Liver (tissue), 9 donors: ENCODE data around the gene APOBEC3A. TPM values are rescaled to one million over a fixed set of nuclear protein-coding genes. Genes with fewer than 3 reads are reported as not detected.
A peak's percentile ranks its signal among the peaks of the same experiment; 100 is the strongest.

Experiments
- DNase-seq: peaks from one replicate; pipeline ENCODE4 v3.0.0-alpha.2; 2017; ENCODE audit warnings: low spot score
- H3K27ac ChIP-seq, 2 donors: one replicate each; pipeline ENCODE4 v1.7.0; 2013; ENCODE audit warnings: inconsistent platforms in 2 of 2, low read length in 2 of 2, control low read depth in 1 of 2, low read depth in 1 of 2, mild to moderate bottlenecking in 1 of 2
- H3K27me3 ChIP-seq, 4 donors: one replicate each; pipeline versions ENCODE4 v1.6.1 to v1.7.0; 2013; ENCODE audit warnings: low read length in 3 of 4, inconsistent platforms in 1 of 4, mild to moderate bottlenecking in 1 of 4, moderate library complexity in 1 of 4; ENCODE audit not compliant: control insufficient read depth in 4 of 4, insufficient read depth in 4 of 4
- H3K36me3 ChIP-seq, 4 donors: one replicate each; pipeline versions ENCODE4 v1.6.1 to v1.7.0; 2013; ENCODE audit warnings: low read length in 3 of 4, mild to moderate bottlenecking in 3 of 4, low read depth in 1 of 4, moderate library complexity in 1 of 4; ENCODE audit not compliant: control insufficient read depth in 4 of 4, insufficient read depth in 3 of 4
- H3K4me1 ChIP-seq, 4 donors: one replicate each; pipeline versions ENCODE4 v1.6.1 to v1.7.0; 2013; ENCODE audit warnings: low read length in 3 of 4, mild to moderate bottlenecking in 3 of 4, moderate library complexity in 1 of 4; ENCODE audit not compliant: control insufficient read depth in 4 of 4, insufficient read depth in 4 of 4
- H3K4me3 ChIP-seq, 3 donors: one replicate each; pipeline versions ENCODE4 v1.6.1 to v1.7.0; 2013; ENCODE audit warnings: low read length in 3 of 3, control low read depth in 1 of 3, low read depth in 1 of 3, mild to moderate bottlenecking in 1 of 3
- H3K9ac ChIP-seq, 2 donors: one replicate each; pipeline ENCODE4 v1.7.0; 2013; ENCODE audit warnings: low read length in 2 of 2, mild to moderate bottlenecking in 2 of 2, moderate library complexity in 2 of 2, control low read depth in 1 of 2, low read depth in 1 of 2
- H3K9me3 ChIP-seq, 4 donors: one replicate each; pipeline versions ENCODE4 v1.6.1 to v1.7.0; 2013; ENCODE audit warnings: low read length in 3 of 4; ENCODE audit not compliant: control insufficient read depth in 4 of 4
- EGR1 ChIP-seq, 2 donors: IDR thresholded peaks; 2 replicates each; pipeline ENCODE4 v1.6.1; 2016 to 2018; ENCODE audit warnings: antibody characterized with exemption in 2 of 2, low read depth in 2 of 2
- FOXA1 ChIP-seq: IDR thresholded peaks from 2 replicates; pipeline ENCODE4 v1.6.1; 2016; ENCODE audit warnings: antibody characterized with exemption
- FOXA2 ChIP-seq: IDR thresholded peaks from 2 replicates; pipeline ENCODE4 v1.6.1; 2016; ENCODE audit warnings: antibody characterized with exemption
- HNF4G ChIP-seq: IDR thresholded peaks from 2 replicates; pipeline ENCODE4 v1.6.1; 2016; ENCODE audit warnings: antibody characterized with exemption
- JUND ChIP-seq, 2 donors: IDR thresholded peaks; 2 replicates each; pipeline ENCODE4 v1.6.1; 2016; ENCODE audit warnings: antibody characterized with exemption in 2 of 2
- NR2F2 ChIP-seq: IDR thresholded peaks from 2 replicates; pipeline ENCODE4 v1.6.1; 2016; ENCODE audit warnings: antibody characterized with exemption
- RAD21 ChIP-seq, 2 donors: IDR thresholded peaks; 2 replicates each; pipeline ENCODE4 v1.6.1; 2016; ENCODE audit warnings: antibody characterized with exemption in 2 of 2, mild to moderate bottlenecking in 2 of 2
- RXRA ChIP-seq, 2 donors: IDR thresholded peaks; 2 replicates each; pipeline ENCODE4 v1.6.1; 2017 to 2018; ENCODE audit warnings: antibody characterized with exemption in 2 of 2, mild to moderate bottlenecking in 1 of 2
- SP1 ChIP-seq: IDR thresholded peaks from 2 replicates; pipeline ENCODE4 v1.6.1; 2018; ENCODE audit warnings: antibody characterized with exemption, mild to moderate bottlenecking
- TAF1 ChIP-seq: conservative IDR thresholded peaks from 2 replicates; pipeline ENCODE4 v1.6.1; 2016; ENCODE audit warnings: antibody characterized with exemption, mild to moderate bottlenecking
- YY1 ChIP-seq: IDR thresholded peaks from 2 replicates; pipeline ENCODE4 v1.6.1; 2016; ENCODE audit warnings: antibody characterized with exemption, mild to moderate bottlenecking
- WGBS: extraction: QIAGEN DNeasy Blood & Tissue Kit; methylation state at CpG from one replicate; pipeline ENCODE4 v1.1.7; 2013; 5-methylcytosine and 5-hydroxymethylcytosine counted together
- polyA plus RNA-seq, 2 donors: library from polyadenylated mRNA; stranded (reverse) in 1 of 2; unstranded in 1 of 2; fragments of 200-250 nt in 1 of 2; fragments of >200 nt in 1 of 2; fragmentation: Nextera tagmentation in 1 of 2; extraction: Ambion mirVana in 1 of 2; gene quantifications; one replicate each; pipeline versions ENCODE4 v1.2.1 to v1.2.3, GENCODE V29; 2013 to 2015
- total RNA-seq, 2 donors: library from RNA; depleted of rRNA; stranded (reverse); fragments of >200 nt; gene quantifications; one replicate each; pipeline ENCODE4 v1.2.3, GENCODE V29; 2014
- TF ChIP-seq, protein P1 (sequence below): IDR thresholded peaks from 2 replicates; pipeline ENCODE4 v1.6.1; 2016; ENCODE audit warnings: antibody characterized with exemption
- TF ChIP-seq, protein P2 (sequence below): fragments of 150-350 bp; IDR thresholded peaks from 2 replicates; pipeline ENCODE4 v1.5.1; 2017; ENCODE audit warnings: improper control_type of control experiment, low read depth, low read length; ENCODE audit not compliant: missing input control
- TF ChIP-seq, protein P3 (sequence below): IDR thresholded peaks from 2 replicates; pipeline ENCODE4 v1.6.1; 2016; ENCODE audit warnings: antibody characterized with exemption, mild to moderate bottlenecking
- TF ChIP-seq, protein P4 (sequence below): IDR thresholded peaks from 2 replicates; pipeline ENCODE4 v1.6.1; 2016; ENCODE audit warnings: antibody characterized with exemption
- TF ChIP-seq, protein P5 (sequence below): IDR thresholded peaks from 2 replicates; pipeline ENCODE4 v1.6.1; 2016; ENCODE audit warnings: antibody characterized with exemption
- donor health status: healthy.
- donor health status: healthy.
- donor health status: healthy.
- donor health status: healthy.
- donor health status: healthy.

APOBEC3A gene
- total and polyA plus RNA-seq, 4 donors, result 0.26 to 8.7 (median 4.6) TPM

DNA sequence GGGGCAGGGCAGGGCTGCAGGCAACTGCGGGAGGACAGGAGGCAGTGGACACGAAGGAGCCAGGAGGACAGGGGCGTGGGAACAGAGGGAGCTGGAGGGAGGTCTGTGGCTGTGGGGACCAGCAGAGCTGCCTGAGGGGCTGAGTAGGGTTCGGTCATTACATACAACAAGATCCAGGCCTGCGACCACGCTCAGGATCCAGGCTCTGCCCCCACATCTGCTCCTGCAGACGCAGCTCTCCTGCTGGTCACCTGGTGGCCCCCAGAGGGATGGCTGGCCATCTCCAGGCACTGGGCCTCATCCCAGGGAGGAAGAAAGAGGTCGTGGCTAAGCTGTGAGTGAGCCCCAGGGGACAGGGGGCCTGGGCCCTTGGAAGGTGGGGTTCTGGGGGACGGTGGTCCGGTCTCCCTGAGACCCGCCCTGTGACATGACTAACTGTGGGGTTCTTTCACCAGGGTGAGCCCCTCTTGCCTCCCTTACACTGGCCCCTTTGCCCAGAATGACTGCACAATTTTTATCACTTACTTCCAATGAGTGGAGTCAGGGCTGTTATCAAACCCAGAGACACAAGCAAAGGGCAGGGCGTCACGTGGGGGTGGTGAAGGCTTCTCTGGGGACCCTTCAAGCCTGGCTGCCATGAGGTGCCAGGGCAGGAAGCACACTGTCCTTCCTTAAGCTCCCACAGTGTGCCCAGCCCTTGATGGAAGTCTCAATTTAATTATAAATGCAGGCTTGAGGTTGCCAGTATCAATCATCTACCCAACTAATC is 6.7 kb upstream of the APOBEC3A start:
- no peaks in the 10 kb centered on the region for H3K36me3 ChIP-seq
- TF ChIP-seq, protein P1, sequence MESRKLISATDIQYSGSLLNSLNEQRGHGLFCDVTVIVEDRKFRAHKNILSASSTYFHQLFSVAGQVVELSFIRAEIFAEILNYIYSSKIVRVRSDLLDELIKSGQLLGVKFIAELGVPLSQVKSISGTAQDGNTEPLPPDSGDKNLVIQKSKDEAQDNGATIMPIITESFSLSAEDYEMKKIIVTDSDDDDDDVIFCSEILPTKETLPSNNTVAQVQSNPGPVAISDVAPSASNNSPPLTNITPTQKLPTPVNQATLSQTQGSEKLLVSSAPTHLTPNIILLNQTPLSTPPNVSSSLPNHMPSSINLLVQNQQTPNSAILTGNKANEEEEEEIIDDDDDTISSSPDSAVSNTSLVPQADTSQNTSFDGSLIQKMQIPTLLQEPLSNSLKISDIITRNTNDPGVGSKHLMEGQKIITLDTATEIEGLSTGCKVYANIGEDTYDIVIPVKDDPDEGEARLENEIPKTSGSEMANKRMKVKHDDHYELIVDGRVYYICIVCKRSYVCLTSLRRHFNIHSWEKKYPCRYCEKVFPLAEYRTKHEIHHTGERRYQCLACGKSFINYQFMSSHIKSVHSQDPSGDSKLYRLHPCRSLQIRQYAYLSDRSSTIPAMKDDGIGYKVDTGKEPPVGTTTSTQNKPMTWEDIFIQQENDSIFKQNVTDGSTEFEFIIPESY, result no peak
- TF ChIP-seq RXRA (IDR thresholded peaks at IDR 0.05) (no peak), FOXA2 (no peak), SP1 (no peak), NR2F2 (no peak), TAF1 (no peak)
- H3K4me3 ChIP-seq, result no peak overlapping the region
- DNase-seq, result peak; percentile 74
- no peaks in the 10 kb centered on the region for H3K4me1 ChIP-seq
- no peaks in the 10 kb centered on the region for H3K27me3 ChIP-seq
- no peak overlapping the region for H3K9ac ChIP-seq
- WGBS, result 87% methylated on average over 13 of the region's 13 CpGs
- no peak overlapping the region for H3K27ac ChIP-seq
- no peaks in the 10 kb centered on the region for H3K9me3 ChIP-seq

DNA sequence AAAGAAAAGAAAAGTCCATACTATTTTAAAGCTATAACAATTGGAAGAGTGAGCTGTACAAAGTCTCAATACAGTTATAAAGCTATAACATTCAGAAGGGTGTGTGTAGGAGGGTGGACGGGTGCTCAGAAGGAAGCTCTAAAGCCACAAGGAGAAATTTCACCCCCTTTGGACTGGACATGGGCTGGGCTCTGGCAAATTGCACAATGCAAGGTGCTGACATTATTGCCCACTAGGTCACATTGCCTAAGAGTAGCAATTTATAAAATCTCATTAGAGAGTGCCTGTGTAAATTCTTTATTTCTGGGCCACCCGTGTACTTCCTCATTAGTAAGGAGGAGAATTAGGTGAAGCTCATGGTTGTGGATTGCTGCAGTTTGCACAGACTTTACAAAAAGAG is 5.7 kb upstream of the APOBEC3A start:
- H3K4me1 ChIP-seq, result no peaks in the 10 kb centered on the region
- H3K36me3 ChIP-seq, result no peaks in the 10 kb centered on the region
- peak overlapping the region in 1 of 2 donors; percentile 56 for H3K27ac ChIP-seq
- DNase-seq, result no peak
- no peaks in the 10 kb centered on the region for H3K9me3 ChIP-seq
- TF ChIP-seq FOXA1 (no peak), RXRA (IDR thresholded peaks at IDR 0.05) (no peak), HNF4G (no peak), YY1 (no peak), JUND (IDR thresholded peaks at IDR 0.05) (no peak), FOXA2 (no peak), RAD21 (IDR thresholded peaks at IDR 0.05) (no peak), EGR1 (IDR thresholded peaks at IDR 0.05; ENCODE audit: low read depth in 2 of 2) (no peak)
- TF ChIP-seq, protein P2, sequence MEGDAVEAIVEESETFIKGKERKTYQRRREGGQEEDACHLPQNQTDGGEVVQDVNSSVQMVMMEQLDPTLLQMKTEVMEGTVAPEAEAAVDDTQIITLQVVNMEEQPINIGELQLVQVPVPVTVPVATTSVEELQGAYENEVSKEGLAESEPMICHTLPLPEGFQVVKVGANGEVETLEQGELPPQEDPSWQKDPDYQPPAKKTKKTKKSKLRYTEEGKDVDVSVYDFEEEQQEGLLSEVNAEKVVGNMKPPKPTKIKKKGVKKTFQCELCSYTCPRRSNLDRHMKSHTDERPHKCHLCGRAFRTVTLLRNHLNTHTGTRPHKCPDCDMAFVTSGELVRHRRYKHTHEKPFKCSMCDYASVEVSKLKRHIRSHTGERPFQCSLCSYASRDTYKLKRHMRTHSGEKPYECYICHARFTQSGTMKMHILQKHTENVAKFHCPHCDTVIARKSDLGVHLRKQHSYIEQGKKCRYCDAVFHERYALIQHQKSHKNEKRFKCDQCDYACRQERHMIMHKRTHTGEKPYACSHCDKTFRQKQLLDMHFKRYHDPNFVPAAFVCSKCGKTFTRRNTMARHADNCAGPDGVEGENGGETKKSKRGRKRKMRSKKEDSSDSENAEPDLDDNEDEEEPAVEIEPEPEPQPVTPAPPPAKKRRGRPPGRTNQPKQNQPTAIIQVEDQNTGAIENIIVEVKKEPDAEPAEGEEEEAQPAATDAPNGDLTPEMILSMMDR, result no peak
- TF ChIP-seq, protein P3, sequence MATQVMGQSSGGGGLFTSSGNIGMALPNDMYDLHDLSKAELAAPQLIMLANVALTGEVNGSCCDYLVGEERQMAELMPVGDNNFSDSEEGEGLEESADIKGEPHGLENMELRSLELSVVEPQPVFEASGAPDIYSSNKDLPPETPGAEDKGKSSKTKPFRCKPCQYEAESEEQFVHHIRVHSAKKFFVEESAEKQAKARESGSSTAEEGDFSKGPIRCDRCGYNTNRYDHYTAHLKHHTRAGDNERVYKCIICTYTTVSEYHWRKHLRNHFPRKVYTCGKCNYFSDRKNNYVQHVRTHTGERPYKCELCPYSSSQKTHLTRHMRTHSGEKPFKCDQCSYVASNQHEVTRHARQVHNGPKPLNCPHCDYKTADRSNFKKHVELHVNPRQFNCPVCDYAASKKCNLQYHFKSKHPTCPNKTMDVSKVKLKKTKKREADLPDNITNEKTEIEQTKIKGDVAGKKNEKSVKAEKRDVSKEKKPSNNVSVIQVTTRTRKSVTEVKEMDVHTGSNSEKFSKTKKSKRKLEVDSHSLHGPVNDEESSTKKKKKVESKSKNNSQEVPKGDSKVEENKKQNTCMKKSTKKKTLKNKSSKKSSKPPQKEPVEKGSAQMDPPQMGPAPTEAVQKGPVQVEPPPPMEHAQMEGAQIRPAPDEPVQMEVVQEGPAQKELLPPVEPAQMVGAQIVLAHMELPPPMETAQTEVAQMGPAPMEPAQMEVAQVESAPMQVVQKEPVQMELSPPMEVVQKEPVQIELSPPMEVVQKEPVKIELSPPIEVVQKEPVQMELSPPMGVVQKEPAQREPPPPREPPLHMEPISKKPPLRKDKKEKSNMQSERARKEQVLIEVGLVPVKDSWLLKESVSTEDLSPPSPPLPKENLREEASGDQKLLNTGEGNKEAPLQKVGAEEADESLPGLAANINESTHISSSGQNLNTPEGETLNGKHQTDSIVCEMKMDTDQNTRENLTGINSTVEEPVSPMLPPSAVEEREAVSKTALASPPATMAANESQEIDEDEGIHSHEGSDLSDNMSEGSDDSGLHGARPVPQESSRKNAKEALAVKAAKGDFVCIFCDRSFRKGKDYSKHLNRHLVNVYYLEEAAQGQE, result no peak
- TF ChIP-seq, protein P4, sequence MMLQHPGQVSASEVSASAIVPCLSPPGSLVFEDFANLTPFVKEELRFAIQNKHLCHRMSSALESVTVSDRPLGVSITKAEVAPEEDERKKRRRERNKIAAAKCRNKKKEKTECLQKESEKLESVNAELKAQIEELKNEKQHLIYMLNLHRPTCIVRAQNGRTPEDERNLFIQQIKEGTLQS, result no peak
- TF ChIP-seq, protein P5, sequence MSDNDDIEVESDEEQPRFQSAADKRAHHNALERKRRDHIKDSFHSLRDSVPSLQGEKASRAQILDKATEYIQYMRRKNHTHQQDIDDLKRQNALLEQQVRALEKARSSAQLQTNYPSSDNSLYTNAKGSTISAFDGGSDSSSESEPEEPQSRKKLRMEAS, result no peak
- H3K27me3 ChIP-seq, result no peaks in the 10 kb centered on the region
- no peak overlapping the region for H3K4me3 ChIP-seq
- 65% methylated on average over 2 of the region's 2 CpGs for WGBS
- no peak overlapping the region for H3K9ac ChIP-seq
